HG02884 (cell line): ENCODE results near the gene LIMK2.
"Not testable (repeated sequence)": the region's sequence is repeated elsewhere in the genome, so short reads cannot be mapped to it uniquely, and the experiment has no call there.

Experiments
- ATAC-seq: cut with Tn5 transposase; IDR thresholded peaks from one replicate; pipeline ENCODE4 v1.9.1; 2021; ENCODE audit warnings: mild to moderate bottlenecking, moderate library complexity; ENCODE audit not compliant: unreplicated experiment

LIMK2 gene

DNA sequence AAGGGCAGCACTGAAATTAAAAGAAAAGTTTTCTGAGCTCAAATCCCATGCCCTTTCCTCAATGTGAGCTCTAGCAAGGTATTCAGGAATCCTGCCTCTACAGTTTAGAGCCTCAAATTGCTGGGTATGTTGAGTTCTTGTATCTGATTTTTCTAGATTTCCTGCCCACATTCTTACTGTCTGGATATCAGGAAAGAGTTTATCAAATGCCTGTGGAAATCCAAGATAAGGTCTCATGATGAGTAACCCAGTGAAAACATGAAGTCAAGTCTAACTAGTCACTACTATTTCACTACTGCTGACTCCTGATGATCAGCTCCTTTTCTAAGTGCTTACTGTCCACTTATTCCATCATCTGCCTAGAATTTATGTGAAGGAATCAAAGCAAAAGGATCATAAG, 29.8 kb downstream of the LIMK2 start:
- no peak for ATAC-seq

DNA sequence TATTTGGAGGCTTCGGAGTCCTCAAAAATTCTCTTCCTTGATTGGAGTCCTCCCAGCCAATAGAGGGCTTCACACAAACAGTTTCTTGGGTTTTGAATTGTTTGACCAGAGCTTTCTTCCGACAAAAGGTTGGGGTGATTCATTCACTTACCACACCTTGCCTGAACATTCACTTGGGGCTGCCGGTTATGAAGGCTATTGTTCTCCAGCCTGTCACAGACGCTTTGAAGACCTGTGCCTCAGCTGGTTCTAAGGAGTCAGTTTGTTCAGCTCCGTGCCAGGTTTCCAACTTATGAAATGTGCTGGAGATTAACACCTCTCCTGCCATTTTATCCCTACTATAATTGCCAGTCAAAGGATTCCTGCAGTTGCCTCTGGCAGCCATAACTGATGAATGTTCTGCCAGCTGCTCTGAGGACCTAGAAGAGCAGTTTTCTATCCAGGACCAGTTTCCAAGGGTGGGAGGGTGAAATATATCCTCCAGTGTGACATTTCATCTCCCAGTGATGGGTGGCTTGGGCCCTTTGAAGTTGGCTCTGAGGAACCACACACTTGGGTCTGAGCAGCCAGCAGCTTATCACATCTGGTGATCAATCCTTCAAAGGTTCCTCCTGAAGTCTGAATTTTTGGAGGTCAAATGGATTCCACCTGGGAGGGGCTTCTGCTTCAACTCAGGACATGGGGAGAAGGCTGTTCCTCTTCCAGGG, 31.4 kb downstream of the LIMK2 start:
- no peak for ATAC-seq

DNA sequence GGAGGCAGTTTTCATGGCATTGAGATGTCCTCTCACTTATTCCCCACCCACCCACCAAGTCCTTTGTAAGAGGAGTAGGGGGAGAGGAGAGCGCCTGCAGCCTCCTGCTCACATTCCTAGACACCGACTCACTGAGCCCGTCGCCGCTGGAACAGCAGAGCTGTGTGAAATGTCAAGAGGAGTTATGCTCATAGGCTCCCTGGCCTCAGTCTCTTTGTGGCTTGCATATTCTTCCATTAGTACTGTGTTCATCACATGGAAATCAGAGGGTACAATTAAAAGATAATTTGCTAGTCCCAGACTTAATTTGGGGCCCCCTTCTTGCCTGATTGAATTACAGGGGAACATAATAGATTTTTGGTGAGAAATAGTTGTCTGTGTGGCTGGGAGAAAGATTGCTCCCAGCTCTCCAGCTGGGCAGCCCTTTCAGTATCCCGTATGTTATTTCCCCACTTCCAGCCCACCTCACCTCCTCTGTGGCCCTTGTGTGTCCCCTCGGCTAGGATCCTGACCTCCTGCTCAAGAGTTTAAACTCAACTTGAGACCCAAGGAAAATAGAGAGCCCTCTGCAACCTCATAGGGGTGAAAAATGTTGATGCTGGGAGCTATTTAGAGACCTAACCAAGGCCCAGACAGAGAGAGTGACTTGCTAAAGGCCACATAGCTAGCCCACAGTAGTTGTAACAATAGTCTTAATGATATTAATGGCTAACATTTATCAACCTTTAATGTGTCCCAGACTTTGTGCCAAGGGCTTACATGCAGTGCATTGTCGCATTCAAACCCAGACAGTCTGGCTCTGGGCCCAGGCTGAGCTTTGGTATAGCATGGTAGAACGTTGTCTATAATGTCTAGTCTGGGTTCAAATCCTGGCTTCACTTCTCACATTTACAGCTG, 32.2 kb downstream of the LIMK2 start:
- no peak for ATAC-seq

DNA sequence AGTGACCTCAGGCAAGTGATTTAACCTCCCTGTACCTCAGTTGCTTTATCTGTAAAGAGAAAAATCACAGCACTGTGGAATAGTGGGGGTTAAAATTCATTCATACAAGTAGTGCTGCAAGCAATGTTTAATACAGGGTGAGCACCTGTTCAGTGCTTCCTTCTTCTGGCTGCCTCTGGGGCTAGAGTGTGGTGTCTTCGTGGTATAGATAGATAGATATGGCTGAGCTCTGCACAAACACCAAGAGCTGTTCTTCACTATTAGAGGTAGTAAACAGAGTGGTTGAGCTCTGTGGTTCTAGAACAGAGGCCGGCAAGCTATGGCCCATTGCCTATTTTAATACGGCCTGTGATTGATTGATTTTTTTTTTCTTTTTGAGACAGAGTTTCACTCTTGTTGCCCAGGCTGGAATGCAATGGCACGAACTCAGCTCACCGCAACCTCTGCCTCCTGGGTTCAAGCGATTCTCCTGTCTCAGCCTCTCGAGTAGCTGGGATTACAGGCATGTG, 32.9 kb downstream of the LIMK2 start:
- ATAC-seq: no peak

DNA sequence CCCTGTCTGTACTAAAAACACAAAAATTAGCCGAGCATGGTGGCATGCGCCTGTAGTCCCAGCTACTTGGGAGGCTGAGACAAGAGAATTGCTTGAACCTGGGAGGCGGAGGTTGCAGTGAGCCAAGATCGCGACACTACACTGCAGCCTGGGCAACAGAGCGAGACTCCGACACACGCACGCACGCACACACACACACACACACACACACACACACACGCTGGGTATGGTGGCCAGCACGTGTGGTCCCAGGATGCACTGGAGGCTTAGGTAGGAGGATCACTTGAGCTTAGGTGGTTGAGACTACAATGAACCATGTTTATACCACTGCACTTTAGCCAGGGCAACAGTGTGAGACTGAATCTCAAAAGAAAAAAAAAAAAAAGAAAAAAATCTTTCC, 33.9 kb downstream of the LIMK2 start:
- ATAC-seq: not testable (repeated sequence)

DNA sequence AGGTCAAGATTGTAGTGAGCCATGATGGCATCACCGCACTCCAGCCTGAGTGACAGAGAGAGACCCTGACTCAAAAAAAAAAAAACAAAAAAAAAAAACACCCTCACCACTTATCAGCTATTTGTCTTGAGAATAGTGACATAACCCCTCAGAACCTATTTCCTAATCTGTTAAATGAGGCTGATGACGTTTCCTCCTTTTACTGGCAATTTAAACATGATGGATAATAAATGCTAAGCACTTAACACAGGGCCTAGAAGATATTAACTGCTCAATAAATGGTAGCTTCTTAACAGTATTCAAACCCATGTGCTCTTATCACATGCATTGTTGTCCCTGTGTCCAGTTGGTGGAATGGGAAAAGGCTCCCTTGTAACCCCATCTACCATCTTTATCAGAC, 34.6 kb downstream of the LIMK2 start:
- no peak for ATAC-seq

DNA sequence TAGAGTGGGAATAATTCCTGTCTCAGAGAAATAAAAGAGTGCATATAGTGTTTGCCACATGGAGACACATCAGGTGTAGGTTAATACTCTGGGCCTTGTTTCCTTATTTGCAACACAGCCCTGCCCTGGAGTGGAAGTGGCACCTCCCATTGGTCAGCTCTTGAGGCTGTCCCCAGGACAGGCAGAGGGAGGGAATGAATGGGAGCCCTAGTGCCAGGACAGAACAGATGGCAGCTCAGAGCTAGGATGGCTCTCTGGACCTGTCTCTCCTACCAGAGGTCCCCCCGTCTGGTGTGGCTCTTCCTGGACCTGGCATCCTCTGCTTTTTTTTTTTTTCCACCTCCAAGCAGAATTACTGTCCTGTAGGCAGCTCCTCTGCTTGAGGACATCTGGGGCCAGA, 35.6 kb downstream of the LIMK2 start:
- no peak for ATAC-seq

DNA sequence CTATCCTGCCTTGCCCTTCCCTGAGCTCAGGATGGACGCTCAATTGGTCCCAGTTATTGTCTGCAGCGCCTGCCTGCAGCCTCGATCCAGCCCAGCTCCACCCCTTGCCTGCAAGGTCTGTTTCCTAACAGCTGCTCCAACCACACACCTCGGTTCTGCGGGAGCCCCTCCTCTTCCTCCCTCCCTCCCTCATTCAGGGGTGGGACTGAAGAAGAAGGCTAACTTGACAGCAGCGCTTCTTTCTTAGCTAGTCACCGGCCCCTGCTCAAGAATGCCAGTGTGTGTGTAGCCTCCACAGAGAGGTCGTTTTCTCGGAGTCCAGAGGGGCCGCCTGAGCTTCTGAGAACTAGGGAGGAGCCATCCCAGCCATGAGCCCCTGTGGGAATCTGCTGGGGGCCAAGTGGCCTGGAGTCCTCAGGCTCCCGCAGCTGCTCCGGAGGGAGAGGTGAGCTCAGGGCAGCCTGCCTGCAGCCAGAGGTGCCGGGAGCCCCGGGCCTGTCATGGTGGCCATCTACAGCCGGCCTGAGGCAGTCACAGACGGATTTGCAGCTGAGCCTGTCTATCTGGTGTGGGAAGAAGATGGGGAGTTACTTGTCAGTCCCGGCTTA, 36.1 kb downstream of the LIMK2 start:
- no peak for ATAC-seq

DNA sequence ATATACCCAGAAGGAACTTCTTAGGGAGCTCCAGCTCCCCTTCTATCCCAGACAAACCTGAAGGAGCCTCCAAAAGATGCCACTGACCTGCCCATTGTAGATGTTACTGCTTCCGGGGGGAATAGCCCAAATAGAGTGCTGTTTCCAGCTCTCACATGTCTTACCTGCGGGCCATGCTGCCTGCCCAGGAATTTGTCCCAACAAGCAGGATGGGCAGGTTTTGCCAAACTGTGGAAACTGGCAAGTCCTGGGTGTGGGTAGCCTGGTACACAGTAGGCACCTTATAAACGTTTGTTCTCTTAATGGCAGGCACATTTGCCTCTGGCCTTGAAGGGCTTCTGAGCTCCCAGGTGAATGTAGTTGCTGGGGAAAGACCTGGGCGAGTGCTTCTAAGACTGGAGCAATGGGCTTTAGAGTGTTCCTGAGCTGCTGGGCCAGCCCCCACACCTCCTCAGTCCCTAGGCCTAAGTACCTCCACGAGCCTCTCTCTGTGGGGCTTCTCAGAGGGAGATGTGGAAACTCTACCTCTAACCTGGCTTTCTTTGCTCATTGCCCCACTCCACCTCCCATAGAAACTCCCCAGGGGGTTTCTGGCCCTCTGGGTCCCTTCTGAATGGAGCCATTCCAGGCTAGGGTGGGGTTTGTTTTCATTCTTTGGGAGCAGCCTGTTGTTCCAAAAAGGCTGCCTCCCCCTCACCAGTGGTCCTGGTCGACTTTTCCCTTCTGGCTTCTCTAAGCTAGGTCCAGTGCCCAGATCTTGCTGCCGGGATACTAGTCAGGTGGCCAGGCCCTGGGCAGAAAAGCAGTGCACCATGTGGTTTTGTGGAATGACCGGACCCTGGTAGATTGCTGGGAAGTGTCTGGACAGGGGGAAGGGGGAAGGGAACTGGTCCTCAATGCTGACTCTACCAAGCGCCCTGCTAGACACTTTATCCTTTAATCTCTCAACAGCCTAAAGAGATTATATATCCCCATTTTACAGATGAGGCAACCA, 37.2 kb downstream of the LIMK2 start:
- no peak for ATAC-seq

DNA sequence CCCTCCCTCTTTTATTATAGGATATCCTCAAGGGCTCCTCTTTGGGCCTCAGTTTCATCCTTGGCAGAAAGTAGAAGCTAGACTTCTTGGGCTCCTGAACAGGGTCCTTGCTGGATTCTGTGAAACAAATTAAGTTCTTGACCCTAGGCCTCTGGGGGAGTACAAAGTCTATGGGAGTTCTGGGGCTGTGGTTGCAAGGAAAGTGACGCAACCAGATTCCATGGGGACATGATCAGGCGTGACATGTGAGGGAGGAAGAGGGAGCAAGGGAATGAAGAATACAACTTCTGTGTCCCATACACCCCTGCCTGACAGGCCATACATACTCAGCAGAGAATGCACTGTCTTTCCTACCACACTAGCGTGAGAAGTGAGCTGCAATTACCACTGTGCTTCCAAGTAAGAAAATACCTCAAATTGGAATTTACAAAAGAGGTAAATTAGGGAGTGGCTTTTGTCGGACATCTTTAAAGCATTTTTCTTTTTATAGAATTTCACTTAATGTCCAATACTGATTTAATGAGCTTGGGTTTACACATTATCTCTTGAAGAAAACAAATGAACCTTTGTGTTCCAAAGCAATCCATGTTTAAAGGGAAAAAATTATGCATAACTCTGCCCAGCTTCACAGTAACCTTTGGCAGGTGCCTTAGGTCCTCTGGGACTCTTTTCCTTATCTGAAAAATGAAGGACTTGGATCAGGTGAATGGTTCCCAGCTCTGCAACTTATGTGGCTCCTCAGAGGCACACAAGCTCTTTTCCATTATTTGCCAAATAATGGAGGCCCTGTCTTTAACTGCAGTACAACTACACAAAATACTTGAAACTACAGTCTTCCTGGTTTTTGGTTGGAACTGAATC, 38.9 kb downstream of the LIMK2 start:
- ATAC-seq: no peak

DNA sequence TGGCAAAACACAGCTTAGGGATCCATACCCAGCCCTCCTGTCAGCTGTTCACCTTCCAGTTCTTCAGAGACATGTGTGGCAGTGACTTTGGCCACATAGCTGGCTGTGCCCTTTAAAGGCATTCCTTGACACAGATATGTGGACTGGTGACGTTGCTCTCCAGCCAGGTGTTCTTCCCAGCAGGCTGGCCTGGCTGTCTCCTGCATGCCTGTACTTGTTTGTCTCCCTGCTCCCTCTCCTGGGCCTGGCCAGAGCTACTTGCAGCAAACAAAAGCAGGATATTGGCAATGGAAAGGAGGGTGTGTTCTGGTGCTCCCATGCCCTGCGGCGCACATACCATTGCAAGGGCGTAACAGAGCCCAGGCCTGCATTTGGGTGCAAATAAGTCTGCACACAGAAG, 41.9 kb downstream of the LIMK2 start:
- ATAC-seq: no peak

DNA sequence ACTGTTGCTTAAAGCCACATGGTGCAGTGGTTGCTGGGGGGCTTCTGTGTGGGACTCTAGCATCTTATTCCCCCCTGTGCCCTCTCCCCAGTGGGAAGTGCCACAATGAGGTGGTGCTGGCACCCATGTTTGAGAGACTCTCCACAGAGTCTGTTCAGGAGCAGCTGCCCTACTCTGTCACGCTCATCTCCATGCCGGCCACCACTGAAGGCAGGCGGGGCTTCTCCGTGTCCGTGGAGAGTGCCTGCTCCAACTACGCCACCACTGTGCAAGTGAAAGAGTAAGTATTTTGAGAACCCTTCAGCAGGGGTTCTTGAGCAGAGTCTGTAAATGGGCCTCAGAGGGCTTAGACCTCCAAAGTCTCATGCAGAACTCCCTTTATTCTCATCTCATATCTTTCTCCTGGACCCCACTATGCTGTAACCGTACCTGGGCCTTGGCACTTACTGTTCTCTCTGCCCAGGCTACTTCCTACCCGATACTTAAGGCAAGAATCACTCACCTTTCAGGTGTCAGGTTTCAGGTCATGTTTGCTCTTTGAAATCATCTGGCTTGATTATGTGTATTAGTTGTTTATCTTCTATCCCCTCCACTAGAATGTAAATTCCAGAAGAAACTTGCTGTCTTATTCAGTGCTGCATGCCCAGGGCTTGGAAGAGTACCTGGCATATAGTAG, 47.8 kb downstream of the LIMK2 start:
- no peak for ATAC-seq

DNA sequence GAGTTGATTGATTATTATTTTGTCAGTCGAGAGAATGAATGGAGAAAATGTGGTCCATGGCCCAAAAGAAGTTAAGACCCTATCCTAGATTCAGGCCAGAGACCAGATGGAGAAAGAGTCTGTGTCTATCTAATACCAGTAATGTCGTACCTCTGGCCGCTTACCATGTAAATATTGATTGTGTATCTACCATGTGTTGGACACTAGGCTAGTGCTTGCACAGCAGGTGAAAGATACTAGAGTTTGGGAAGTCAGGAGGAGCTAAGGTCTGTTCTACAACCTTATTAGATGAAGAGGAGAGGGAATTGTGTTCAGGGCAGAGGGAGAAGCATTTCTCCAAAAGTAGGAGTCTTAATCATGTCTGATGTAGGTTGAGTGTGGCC, 48.4 kb downstream of the LIMK2 start:
- ATAC-seq: no peak

DNA sequence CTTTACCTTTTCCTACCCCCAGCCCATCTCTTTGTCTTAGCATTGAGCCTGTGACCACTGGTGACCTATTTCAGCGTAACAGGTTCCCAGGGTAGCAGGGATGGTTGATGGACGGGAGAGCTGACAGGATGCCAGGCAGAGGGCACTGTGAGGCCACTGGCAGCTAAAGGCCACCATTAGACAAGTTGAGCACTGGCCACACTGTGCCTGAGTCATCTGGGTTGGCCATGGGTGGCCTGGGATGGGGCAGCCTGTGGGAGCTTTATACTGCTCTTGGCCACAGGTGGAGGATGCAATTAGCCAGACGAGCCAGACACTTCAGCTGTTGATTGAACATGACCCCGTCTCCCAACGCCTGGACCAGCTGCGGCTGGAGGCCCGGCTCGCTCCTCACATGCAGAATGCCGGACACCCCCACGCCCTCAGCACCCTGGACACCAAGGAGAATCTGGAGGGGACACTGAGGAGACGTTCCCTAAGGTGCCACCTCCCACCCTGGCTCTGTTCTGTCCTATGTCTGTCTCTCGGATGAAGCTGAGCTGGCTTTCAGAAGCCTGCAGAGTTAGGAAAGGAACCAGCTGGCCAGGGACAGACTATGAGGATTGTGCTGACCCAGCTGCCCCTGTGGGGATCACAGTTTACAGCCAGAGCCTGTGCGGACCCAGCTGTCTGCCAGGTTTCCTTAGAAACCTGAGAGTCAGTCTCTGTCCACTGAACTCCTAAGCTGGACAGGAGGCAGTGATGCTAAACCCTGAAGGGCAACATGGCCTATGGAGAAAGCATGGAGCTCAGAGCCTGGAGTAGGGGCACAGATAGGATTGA, 50.4 kb downstream of the LIMK2 start:
- ATAC-seq: no peak

DNA sequence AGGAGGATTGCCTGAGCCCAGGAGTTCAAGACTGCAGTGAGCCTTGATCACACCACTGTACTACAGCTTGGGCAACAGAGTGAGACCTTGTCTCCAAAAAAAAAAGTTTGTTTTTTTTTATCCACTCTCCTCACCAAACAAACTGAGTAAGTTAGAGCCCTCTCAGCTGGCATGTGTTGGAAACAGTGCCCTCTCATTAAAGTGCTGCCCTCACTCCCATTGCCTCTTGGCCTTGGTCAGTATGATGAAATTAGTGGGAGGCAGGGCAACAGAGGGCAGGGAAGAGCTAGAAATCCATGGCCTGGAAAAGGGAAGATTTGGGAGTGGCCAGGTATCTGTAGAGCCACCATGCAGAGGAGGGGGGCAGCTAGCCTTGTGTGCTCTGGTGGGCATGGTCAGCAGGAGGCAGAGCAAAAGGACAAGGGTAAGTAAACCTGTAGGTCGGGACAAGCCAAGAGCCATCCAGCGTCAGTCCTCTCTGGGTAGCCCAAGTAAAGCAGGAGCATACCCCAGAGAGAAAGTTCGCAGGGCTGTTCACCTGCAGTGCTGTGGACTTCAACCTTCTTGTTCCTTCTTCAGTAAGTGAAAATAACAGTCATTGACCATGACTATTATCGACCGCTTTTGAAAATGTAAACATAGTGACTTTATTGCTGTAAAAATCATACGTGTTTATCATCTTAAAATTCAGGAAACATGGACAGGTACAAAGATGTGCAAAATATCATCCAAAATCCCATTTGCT, 52.0 kb downstream of the LIMK2 start:
- ATAC-seq: no peak

DNA sequence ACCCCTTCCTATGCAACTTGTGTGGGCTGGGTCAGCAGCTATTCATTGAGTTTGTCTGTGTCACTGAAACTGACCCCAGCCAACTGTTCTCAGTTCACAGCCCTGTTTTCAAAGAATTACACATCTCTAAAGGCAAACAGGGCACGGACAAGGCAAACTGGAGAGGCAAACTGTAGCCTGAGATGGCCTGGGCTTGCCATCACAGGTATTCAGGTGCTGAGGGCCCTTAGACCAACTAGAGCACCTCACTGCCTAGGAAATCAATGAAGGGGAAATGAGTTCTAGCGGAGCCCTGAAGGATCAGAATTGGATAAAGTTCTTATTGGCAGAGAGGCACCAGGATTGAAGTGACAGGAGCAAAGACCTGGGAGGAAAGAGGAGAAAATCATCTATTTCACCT, 56.2 kb downstream of the LIMK2 start:
- ATAC-seq: no peak

DNA sequence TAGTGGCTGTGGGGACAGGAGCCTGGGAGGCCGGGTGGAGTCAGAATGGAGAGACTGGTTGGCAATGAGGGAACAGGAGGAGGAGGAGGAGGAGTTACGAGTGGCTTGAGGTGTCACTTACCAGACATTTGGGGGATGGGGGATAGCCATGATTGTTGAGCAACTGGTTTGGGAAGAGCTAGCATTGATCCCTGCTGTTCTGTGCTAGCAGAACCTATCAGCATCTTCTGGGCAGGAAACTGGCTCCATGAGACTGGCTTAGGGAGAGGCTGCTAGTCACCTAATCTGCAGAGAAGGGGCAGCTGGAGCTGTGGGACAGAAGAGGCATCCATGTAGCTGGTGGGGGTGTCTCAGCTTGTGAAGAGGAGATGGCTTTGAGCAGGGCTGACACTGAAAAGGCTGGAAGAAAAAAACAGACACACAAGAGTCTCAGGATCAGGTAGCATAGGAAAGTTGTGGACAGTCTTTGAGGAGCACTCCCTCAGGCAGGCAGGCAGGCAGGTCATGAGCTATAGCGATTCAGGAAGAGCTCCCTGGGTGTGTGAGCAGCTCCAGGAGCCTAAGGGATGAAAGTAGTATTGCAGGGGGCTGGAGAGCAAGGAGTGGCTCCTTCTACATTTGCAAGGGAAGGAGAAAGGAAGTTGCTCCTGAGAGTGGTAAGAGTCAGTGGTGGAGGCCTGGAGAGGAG, 57.9 kb downstream of the LIMK2 start:
- no peak for ATAC-seq
